Endothelial cell of umbilical vein (primary cell): ENCODE measurements around the gene PFDN5. TPM values are rescaled to one million over a fixed set of nuclear protein-coding genes. Genes with fewer than 3 reads are reported as not detected.

Source experiments
- BruUV-seq: library from RNA; stranded (reverse); fragments of 400-500 nt; replicated peaks from 2 replicates; lab custom pipeline; 2021; lab: Mats Ljungman, UMichigan
- CTCF ChIA-PET: fragments of 300-600, 350-600 bp; sonication (Branson Sonifier 250); formaldehyde crosslinking; loops from one replicate; lab custom pipeline; 2021; ENCODE audit warnings: antibody characterized with exemption, inconsistent platforms; lab: Charles Lee
- POLR2A ChIA-PET: fragments of 300-600, 350-600 bp; sonication (Branson Sonifier 250); formaldehyde crosslinking; loops from one replicate; lab custom pipeline; 2021; ENCODE audit warnings: antibody characterized with exemption, inconsistent platforms; lab: Charles Lee
- DNase-seq: peaks from one replicate; pipeline ENCODE4 v3.0.0-alpha.2; 2011; ENCODE audit warnings: low read depth, low spot score
- FAIRE-seq: peaks from 2 replicates; lab custom pipeline; 2011; peaks lifted over from hg19 to GRCh38; lab: Jason Lieb, UNC
- H2AFZ ChIP-seq: 2 replicates; pipeline ENCODE4 v1.6.0; 2012; ENCODE audit warnings: low read depth, low read length, control low read depth, inconsistent platforms
- H3K27ac ChIP-seq: 2 replicates; pipeline ENCODE4 v1.5.1; 2011; ENCODE audit warnings: low read depth, mild to moderate bottlenecking, control low read depth, low read length, moderate library complexity; ENCODE audit not compliant: insufficient read depth
- H3K27me3 ChIP-seq, 2 experiments: 2 replicates each; pipeline versions ENCODE4 v1.6.0 to v1.6.1; 2011; ENCODE audit warnings: low read length in 2 of 2, mixed read lengths in 1 of 2; ENCODE audit not compliant: control insufficient read depth in 2 of 2, insufficient read depth in 2 of 2
- H3K36me3 ChIP-seq, 2 experiments: 2 replicates in 1 of 2; 3 replicates in 1 of 2; pipeline ENCODE4 v1.5.1; 2011; ENCODE audit warnings: low read length in 2 of 2, mild to moderate bottlenecking in 1 of 2, moderate library complexity in 1 of 2; ENCODE audit not compliant: control insufficient read depth in 2 of 2, insufficient read depth in 2 of 2; ENCODE audit errors: extremely low read depth in 1 of 2
- H3K4me1 ChIP-seq: 3 replicates; pipeline ENCODE4 v1.5.1; 2011; ENCODE audit warnings: mild to moderate bottlenecking, low read length; ENCODE audit not compliant: control insufficient read depth, insufficient read depth; ENCODE audit errors: extremely low read depth
- H3K4me2 ChIP-seq: 2 replicates; pipeline ENCODE4 v1.6.1; 2011; ENCODE audit warnings: low read length, control low read depth, mixed read lengths; ENCODE audit not compliant: insufficient read depth
- H3K4me3 ChIP-seq, 3 experiments: fragments of 200-600 bp in 1 of 3; sonication (generic), shearing (Covaris generic) in 1 of 3; replicated peaks in 1 of 3; 2 replicates each; pipeline ENCODE4 v1.5.1; 2011 to 2016; ENCODE audit warnings: control low read depth in 3 of 3, low read length in 3 of 3, mild to moderate bottlenecking in 2 of 3, inconsistent platforms in 1 of 3, low read depth in 1 of 3, moderate library complexity in 1 of 3; ENCODE audit not compliant: insufficient read depth in 1 of 3
- H3K79me2 ChIP-seq: 2 replicates; pipeline ENCODE4 v1.6.0; 2012; ENCODE audit warnings: low read length, inconsistent platforms; ENCODE audit not compliant: control insufficient read depth, insufficient read depth
- H3K9ac ChIP-seq: replicated peaks from 2 replicates; pipeline ENCODE3; 2011; ENCODE audit warnings: low read length, control low read depth; ENCODE audit not compliant: insufficient read depth; ENCODE audit errors: extremely low read depth
- H3K9me1 ChIP-seq: replicated peaks from 3 replicates; pipeline ENCODE4 v1.6.0; 2011; ENCODE audit warnings: mild to moderate bottlenecking, low read length; ENCODE audit not compliant: control insufficient read depth, insufficient read depth; ENCODE audit errors: extremely low read depth
- H3K9me3 ChIP-seq: replicated peaks from 2 replicates; pipeline ENCODE4 v1.5.1; 2012; ENCODE audit warnings: low read length, inconsistent platforms; ENCODE audit not compliant: control insufficient read depth, insufficient read depth
- H4K20me1 ChIP-seq: replicated peaks from 2 replicates; pipeline ENCODE3; 2011; ENCODE audit warnings: mild to moderate bottlenecking, low read length; ENCODE audit not compliant: control insufficient read depth, insufficient read depth; ENCODE audit errors: extremely low read depth
- CTCF ChIP-seq, 2 donors: IDR thresholded peaks; 1 replicate in 1 of 2; 2 replicates in 1 of 2; pipeline ENCODE4 v1.5.1; 2011; ENCODE audit warnings: low read length in 2 of 2, mild to moderate bottlenecking in 2 of 2, moderate library complexity in 2 of 2, control low read depth in 1 of 2, inconsistent platforms in 1 of 2, low read depth in 1 of 2; ENCODE audit not compliant: insufficient read depth in 1 of 2; ENCODE audit errors: extremely low read depth in 1 of 2
- EZH2 ChIP-seq: IDR thresholded peaks from 2 replicates; pipeline ENCODE4 v1.6.1; 2012; ENCODE audit warnings: borderline replicate concordance, low read depth, mild to moderate bottlenecking, moderate library complexity, low read length, inconsistent platforms; ENCODE audit not compliant: severe bottlenecking
- FOS ChIP-seq: IDR thresholded peaks from 2 replicates; pipeline ENCODE4 v1.6.1; 2011; ENCODE audit warnings: mild to moderate bottlenecking, low read length, moderate library complexity, borderline replicate concordance; ENCODE audit not compliant: insufficient read depth
- GATA2 ChIP-seq: IDR thresholded peaks from 2 replicates; pipeline ENCODE4 v1.7.0; 2011; ENCODE audit warnings: low read depth, mild to moderate bottlenecking, moderate library complexity, mixed read lengths, low read length; ENCODE audit not compliant: insufficient read length, insufficient read depth
- JUN ChIP-seq: IDR thresholded peaks from 2 replicates; pipeline ENCODE4 v1.6.1; 2011; ENCODE audit warnings: borderline replicate concordance, low read depth; ENCODE audit not compliant: insufficient read length, insufficient read depth
- MAX ChIP-seq: IDR thresholded peaks from 2 replicates; pipeline ENCODE4 v1.6.1; 2011; ENCODE audit not compliant: insufficient read depth, insufficient read length
- MYC ChIP-seq: IDR thresholded peaks from one replicate; pipeline ENCODE4 v1.6.1; 2011; ENCODE audit warnings: mild to moderate bottlenecking, low read depth, low read length
- POLR2A ChIP-seq: IDR thresholded peaks from 2 replicates; pipeline ENCODE4 v1.6.1; 2012; ENCODE audit warnings: low read depth, mild to moderate bottlenecking, control low read depth, low read length
- POLR2AphosphoS5 ChIP-seq: IDR thresholded peaks from 2 replicates; pipeline ENCODE4 v1.6.1; 2012; ENCODE audit warnings: low read depth, mild to moderate bottlenecking, control low read depth, low read length, moderate library complexity; ENCODE audit not compliant: insufficient read depth
- dilution Hi-C: fragments of 300-500 bp; cut with MboI; formaldehyde crosslinking; loops from one replicate; pipeline ENCODE4 v1.15.0; 2019; ENCODE audit warnings: low sequenced_read_pairs; ENCODE audit not compliant: extremely low pct_ligation_motif_present
- intact Hi-C: fragments of 100-400 bp; cut with micrococcal nuclease; formaldehyde crosslinking; loops from one replicate; pipeline ENCODE4 v1.10.0; 2022
- polyA plus RNA-seq, 4 experiments: library from polyadenylated mRNA; depleted of rRNA in 3 of 4; stranded (reverse) in 3 of 4; unstranded in 1 of 4; fragments of >200 nt; gene quantifications; 2 replicates each; pipeline versions ENCODE4 v1.2.1 to v1.2.3, GENCODE V29; 2011 to 2012; ENCODE audit warnings: missing spikeins in 1 of 4
- total RNA-seq: library from RNA; stranded (reverse); gene quantifications from 2 replicates; pipeline ENCODE4 v1.2.3, GENCODE V29; 2021

PFDN5 gene
- total and polyA plus RNA-seq, 2 donors (not counting 3 experiments of a cell fraction or from before 2014, with no cell fraction given), result 301 to 745 TPM

- dilution Hi-C loops (no loop called here), intact Hi-C loops (no loop called here)
- Histone ChIP-seq H3K9ac (no peak overlapping the region), H3K4me2 (no peak overlapping the region), H4K20me1 (no peaks in the 10 kb centered on the region), H3K4me1 (no peaks in the 10 kb centered on the region), H3K9me3 (no peaks in the 10 kb centered on the region), H2AFZ (no peak overlapping the region), H3K4me3 (no peak overlapping the region), H3K27ac (no peak overlapping the region), H3K79me2 (no peaks in the 10 kb centered on the region), H3K27me3 (no peaks in the 10 kb centered on the region), H3K9me1 (no peaks in the 10 kb centered on the region), H3K36me3 (peaks cover 16 to 18% of the 10 kb centered on the region in 2 experiments)
- POLR2A ChIA-PET, result no interaction called here
- no peak for TF ChIP-seq POLR2AphosphoS5
- no peak for TF ChIP-seq FOS
- no peak for TF ChIP-seq POLR2A
- no peak for TF ChIP-seq GATA2
- TF ChIP-seq CTCF (IDR thresholded peaks at IDR 0.05; ENCODE audit: extremely low read depth in 1 of 2, insufficient read depth in 1 of 2, low read depth in 1 of 2, low read length in 2 of 2), result no peak
- no peak for TF ChIP-seq EZH2
- TF ChIP-seq JUN, result no peak
- TF ChIP-seq MYC, result no peak
- TF ChIP-seq MAX, result no peak
- no peak for DNase-seq
- CTCF ChIA-PET, result interaction anchor here (0.8 to 1.6 kb wide), 3 partner anchors 11 to 66 kb away, joined by 3 to 6 read pairs (median 3); partner anchors contain the start of genes ESPL1 and PFDN5
- FAIRE-seq, result no peak
- BruUV-seq, result no TSS peak
Measured at GRCh38 chr12:53279888-53280498, 15.3 kb upstream of the PFDN5 start.
